Kidney epithelial cell (primary cell): ENCODE measurements around the gene PDE11A. TPM values are rescaled to one million over a fixed set of nuclear protein-coding genes. Genes with fewer than 3 reads are reported as not detected.
A peak's percentile ranks its signal among the peaks of the same experiment; 100 is the strongest.

Source experiments
- DNase-seq: peaks from one replicate; pipeline ENCODE4 v3.0.0-alpha.2; 2010; ENCODE audit warnings: low read depth
- H3K27me3 ChIP-seq: 2 replicates; pipeline ENCODE4 v1.6.0; 2011; ENCODE audit warnings: low read length; ENCODE audit not compliant: control insufficient read depth, insufficient read depth
- H3K36me3 ChIP-seq: 2 replicates; pipeline ENCODE4 v1.5.1; 2011; ENCODE audit warnings: low read length; ENCODE audit not compliant: control insufficient read depth, insufficient read depth
- H3K4me3 ChIP-seq: 2 replicates; pipeline ENCODE4 v1.5.1; 2011; ENCODE audit warnings: low read depth, mild to moderate bottlenecking, control low read depth, low read length
- CTCF ChIP-seq: IDR thresholded peaks from 2 replicates; pipeline ENCODE4 v1.5.1; 2011; ENCODE audit warnings: mild to moderate bottlenecking, moderate library complexity, low read length, control low read depth, inconsistent platforms; ENCODE audit not compliant: insufficient read depth, poor library complexity, severe bottlenecking
- total RNA-seq: library from RNA; depleted of rRNA; stranded (reverse); fragments of >200 nt; gene quantifications from 2 replicates; pipeline ENCODE4 v1.2.3, GENCODE V29; 2015

The PDE11A gene
- total RNA-seq, 1 donor from 2014 or later, result 0.13 TPM

DNA sequence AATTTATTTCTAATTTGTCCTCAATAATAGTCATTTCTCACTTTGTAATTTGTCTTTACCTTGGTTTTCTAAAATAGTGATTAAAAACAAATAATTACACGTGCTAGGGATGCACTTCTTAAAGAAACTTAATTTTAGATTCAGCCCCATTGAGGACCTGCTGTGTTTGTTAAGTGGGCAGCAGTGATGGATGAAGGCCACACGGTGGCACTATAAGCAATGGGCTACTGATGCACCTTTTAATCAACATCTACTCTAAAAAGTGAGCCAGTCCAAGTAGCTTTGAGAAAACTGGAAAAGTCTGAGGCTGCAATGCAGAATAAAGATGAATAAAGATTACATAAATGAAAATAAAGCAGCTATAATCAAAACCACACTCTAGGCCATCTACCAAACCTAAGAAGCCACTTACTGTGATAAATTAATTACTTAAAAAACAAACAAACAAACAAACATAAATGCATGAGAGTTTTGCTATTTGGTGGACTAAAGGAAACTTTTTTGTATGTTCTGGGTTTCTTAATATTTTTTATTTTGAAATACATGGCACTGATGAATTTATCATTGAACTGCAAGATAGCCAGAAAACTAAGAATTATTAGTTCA is 89.3 kb downstream of the PDE11A start:
- peak; percentile 28 for DNase-seq
- Histone ChIP-seq H3K36me3 (no peaks in the 10 kb centered on the region), H3K27me3 (no peaks in the 10 kb centered on the region), H3K4me3 (no peak overlapping the region)
- peak; percentile 91 for TF ChIP-seq CTCF

DNA sequence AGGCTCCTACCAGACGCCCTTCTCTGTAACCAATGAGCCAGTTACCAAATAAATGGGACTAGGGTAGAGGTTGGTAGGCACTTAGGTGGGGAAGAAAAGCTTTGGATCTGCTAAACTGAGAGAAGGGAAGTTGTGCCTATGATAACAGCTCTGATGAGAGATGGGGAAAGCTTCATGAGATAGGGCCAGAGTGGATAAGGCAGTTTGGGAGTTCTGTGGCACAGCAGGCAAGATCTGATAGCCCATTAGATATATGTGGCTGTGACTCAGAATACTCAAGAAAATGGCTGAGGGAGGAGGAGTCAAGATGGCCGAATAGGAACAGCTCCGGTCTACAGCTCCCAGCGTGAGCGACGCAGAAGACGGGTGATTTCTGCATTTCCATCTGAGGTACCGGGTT is 99.8 kb downstream of the PDE11A start:
- no peaks in the 10 kb centered on the region for H3K27me3 ChIP-seq
- H3K4me3 ChIP-seq, result no peak overlapping the region
- no peaks in the 10 kb centered on the region for H3K36me3 ChIP-seq
- no peak for TF ChIP-seq CTCF
- DNase-seq, result no peak

DNA sequence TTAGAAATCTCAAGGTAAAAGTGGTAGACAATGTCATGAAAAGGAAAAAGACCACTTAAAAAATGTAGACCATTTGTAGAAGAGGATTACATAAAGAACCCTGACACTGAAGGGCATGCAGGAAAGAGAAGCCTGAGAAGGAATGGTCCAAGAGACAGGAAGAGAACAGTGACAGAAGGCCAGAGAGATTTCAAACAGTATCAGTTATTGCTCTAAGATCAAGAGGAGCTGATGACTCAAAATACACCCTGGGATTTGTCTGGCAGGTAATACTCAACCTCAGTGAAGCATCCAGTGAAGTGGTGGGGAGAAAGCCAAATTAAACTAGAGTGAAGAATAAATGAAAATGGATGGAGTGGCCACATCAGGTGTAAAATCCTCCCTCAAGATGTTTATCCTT is 100.5 kb downstream of the PDE11A start:
- H3K27me3 ChIP-seq, result no peaks in the 10 kb centered on the region
- no peak overlapping the region for H3K4me3 ChIP-seq
- DNase-seq, result no peak
- TF ChIP-seq CTCF, result no peak
- H3K36me3 ChIP-seq, result no peaks in the 10 kb centered on the region

DNA sequence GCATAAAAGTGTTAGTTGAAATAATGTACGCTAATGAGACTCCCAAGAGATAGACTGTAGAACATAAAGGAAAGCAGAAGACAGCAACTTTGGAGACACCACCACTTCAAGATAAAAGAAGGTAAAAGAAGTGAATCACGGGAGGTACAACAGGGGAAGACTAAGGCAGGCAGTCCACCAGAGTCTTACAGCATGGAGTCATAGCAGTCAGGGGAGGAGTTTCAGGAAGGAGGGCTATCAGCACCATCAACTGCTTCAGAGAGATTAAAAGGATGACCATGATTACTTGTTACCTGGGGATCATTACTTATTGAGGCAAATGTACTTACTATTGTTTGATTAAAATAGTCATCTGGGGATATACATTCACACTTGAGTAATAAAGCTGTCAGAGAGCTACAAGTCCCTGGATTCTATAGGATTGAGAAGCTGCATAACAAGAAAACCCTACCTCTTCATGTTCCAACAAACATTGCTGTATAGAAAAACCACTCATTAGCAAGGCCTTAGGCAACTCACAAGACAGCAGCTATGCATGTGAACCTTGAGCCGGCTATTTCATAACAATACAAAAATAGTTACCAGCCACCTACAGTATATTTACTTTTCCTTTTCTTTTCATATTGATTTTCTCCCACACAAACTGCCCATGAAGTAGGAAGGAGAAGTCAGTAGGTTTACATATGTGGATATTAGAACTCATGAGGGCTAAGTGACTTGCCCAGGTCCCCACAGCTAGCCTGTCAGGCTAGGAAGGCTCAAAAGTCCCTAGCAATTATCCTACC is 101.7 kb downstream of the PDE11A start:
- no peak for TF ChIP-seq CTCF
- DNase-seq, result no peak
- H3K36me3 ChIP-seq, result no peaks in the 10 kb centered on the region

DNA sequence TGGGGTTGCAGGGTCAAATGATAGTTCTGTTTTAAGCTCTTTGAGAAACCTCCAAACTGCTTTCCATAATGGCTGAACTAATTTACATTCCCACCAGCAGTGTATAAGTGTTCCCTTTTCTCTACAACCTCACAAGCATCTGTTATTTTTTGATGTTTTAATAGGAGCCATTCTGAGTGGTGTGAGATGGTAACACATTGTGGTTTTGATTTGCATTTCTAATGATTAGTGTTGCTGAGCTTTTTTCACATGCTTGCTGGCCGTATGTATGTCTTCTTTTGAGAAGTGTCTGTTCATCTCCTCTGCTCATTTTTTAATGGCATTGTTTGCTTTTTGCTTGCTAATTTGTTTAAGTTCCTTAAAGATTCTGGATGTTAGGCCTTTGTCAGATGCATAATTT is 107.7 kb downstream of the PDE11A start:
- Histone ChIP-seq H3K36me3 (no peaks in the 10 kb centered on the region), H3K4me3 (no peak overlapping the region), H3K27me3 (no peaks in the 10 kb centered on the region)
- DNase-seq, result no peak
- TF ChIP-seq CTCF, result no peak

More for the DNA sequence above, 101.7 kb downstream of the PDE11A start:
- H3K4me3 ChIP-seq, result no peak overlapping the region
- H3K27me3 ChIP-seq, result no peaks in the 10 kb centered on the region
